Pulmonary artery endothelial cell (primary cell): ENCODE measurements around the gene MAP2K3. TPM values are rescaled to one million over a fixed set of nuclear protein-coding genes. Genes with fewer than 3 reads are reported as not detected.

Experiments
- total RNA-seq: library from RNA; depleted of rRNA; stranded (reverse); fragments of >200 nt; gene quantifications from 2 replicates; pipeline ENCODE4 v1.2.3, GENCODE V29; 2014

MAP2K3 gene
- total RNA-seq, 1 donor from 2014 or later = 16.2 TPM

Other genes starting within 250 kb of the MAP2K3 start
- gene USP22, start 241.7 kb upstream of the MAP2K3 start, total RNA-seq = 286 and 293 TPM in 2 replicates
- 12.5 and 15.1 TPM in 2 replicates for gene DHRS7B, start 157.7 kb upstream of the MAP2K3 start, total RNA-seq
- 23.5 and 24.0 TPM in 2 replicates for gene TMEM11, start 70.5 kb upstream of the MAP2K3 start, total RNA-seq
- 1.4 and 1.5 TPM in 2 replicates for gene NATD1, start 31.3 kb upstream of the MAP2K3 start, total RNA-seq
- gene KCNJ12, start 91.6 kb downstream of the MAP2K3 start, total RNA-seq = 0.81 and 3.3 TPM in 2 replicates